Stomach (tissue), 4 donors: ENCODE data around the gene CBLL1.

Source experiments
- EP300 ChIP-seq: sonication (generic); formaldehyde crosslinking; IDR thresholded peaks from one replicate; pipeline ENCODE4 v1.6.1; 2017; ENCODE audit warnings: antibody characterized with exemption
- POLR2A ChIP-seq, 4 donors: fragments of 450-650 bp; IDR thresholded peaks; one replicate each; pipeline ENCODE4 v1.6.1; 2016; ENCODE audit warnings: antibody characterized with exemption in 4 of 4, control low read depth in 2 of 4, mild to moderate bottlenecking in 1 of 4, moderate library complexity in 1 of 4
- POLR2AphosphoS5 ChIP-seq, 3 donors: sonication (generic); formaldehyde crosslinking; IDR thresholded peaks; one replicate each; pipeline ENCODE4 v1.6.1; 2016; ENCODE audit warnings: antibody characterized with exemption in 3 of 3
- TF ChIP-seq, protein P1 (sequence below), 7 experiments: fragments of 450-650 bp in 4 of 7; fragments of 200-600 bp in 3 of 7; sonication (generic) in 3 of 7; IDR thresholded peaks; one replicate each; pipeline ENCODE4 v1.5.1; 2016 to 2019; ENCODE audit warnings: antibody characterized with exemption in 7 of 7, control low read depth in 2 of 7, mild to moderate bottlenecking in 1 of 7

DNA sequence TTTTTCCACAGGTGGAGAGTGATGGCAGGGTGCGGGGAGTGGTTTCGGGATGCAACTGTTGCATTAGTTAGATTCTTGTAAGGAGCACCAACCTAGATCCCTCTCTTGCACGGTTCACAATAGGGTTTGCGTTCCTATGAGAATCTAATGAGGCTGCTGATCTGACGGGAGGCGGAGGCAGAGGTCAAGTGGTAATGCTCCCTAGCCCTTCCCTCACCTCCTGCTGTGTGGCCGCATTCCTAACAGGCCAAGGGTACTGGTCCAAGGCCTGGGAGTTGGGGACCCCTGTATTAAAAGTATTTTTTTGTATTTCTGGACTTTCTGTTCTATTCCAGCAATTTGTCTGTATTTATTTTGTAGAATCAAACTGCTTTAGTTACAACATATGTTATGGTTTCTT lies 7.2 kb downstream of the CBLL1 start:
- TF ChIP-seq, protein P1, sequence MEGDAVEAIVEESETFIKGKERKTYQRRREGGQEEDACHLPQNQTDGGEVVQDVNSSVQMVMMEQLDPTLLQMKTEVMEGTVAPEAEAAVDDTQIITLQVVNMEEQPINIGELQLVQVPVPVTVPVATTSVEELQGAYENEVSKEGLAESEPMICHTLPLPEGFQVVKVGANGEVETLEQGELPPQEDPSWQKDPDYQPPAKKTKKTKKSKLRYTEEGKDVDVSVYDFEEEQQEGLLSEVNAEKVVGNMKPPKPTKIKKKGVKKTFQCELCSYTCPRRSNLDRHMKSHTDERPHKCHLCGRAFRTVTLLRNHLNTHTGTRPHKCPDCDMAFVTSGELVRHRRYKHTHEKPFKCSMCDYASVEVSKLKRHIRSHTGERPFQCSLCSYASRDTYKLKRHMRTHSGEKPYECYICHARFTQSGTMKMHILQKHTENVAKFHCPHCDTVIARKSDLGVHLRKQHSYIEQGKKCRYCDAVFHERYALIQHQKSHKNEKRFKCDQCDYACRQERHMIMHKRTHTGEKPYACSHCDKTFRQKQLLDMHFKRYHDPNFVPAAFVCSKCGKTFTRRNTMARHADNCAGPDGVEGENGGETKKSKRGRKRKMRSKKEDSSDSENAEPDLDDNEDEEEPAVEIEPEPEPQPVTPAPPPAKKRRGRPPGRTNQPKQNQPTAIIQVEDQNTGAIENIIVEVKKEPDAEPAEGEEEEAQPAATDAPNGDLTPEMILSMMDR (IDR thresholded peaks at IDR 0.05) = no peak
- TF ChIP-seq POLR2AphosphoS5 (IDR thresholded peaks at IDR 0.05) = no peak
- TF ChIP-seq POLR2A (IDR thresholded peaks at IDR 0.05) = no peak
- no peak for TF ChIP-seq EP300
